LNCaP clone FGC (cell line): Measurements from ENCODE around the gene PROX2.

Experiments
- DNase-seq: peaks from one replicate; pipeline ENCODE4 v3.0.0-alpha.2; 2011; ENCODE audit warnings: low read depth
- H3K4me3 ChIP-seq: 2 replicates; pipeline ENCODE4 v1.5.1; 2011; ENCODE audit warnings: mild to moderate bottlenecking, low read depth, low read length, control low read depth
- TF ChIP-seq, protein P1 (sequence below): IDR thresholded peaks from 2 replicates; pipeline ENCODE4 v1.5.1; 2012; ENCODE audit warnings: mild to moderate bottlenecking; ENCODE audit not compliant: control insufficient read depth, insufficient read depth; ENCODE audit errors: extremely low read depth

PROX2 gene

DNA sequence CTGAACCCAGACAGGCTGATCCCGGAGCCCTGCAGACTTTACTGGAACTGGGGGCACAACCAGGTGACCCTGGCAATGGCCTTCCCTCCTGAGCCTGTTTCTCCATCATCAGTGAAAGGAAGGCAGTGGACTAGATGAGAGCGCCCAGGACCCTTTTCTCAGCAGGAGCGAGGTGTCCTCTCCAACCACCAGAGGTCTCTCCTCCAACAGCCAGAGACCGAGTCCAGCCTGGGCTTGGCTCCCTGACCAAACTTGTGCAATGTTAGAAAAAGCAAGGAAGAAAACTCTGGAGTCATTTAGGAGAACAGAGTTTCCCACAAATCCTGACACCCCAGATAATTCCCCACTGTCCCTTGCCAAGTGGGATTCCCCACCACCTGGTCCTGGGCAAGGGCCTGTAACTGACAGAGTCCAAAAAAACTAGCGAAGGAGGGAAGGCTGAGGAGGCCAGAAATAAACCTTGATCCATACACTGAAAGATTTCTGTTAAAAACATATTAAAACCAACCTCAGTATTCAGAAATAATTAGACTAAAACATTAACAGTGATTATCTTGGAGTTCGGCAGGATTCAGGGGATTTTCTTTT lies 38.1 kb upstream of the PROX2 start:
- DNase-seq, result peak; percentile 8
- TF ChIP-seq, protein P1, sequence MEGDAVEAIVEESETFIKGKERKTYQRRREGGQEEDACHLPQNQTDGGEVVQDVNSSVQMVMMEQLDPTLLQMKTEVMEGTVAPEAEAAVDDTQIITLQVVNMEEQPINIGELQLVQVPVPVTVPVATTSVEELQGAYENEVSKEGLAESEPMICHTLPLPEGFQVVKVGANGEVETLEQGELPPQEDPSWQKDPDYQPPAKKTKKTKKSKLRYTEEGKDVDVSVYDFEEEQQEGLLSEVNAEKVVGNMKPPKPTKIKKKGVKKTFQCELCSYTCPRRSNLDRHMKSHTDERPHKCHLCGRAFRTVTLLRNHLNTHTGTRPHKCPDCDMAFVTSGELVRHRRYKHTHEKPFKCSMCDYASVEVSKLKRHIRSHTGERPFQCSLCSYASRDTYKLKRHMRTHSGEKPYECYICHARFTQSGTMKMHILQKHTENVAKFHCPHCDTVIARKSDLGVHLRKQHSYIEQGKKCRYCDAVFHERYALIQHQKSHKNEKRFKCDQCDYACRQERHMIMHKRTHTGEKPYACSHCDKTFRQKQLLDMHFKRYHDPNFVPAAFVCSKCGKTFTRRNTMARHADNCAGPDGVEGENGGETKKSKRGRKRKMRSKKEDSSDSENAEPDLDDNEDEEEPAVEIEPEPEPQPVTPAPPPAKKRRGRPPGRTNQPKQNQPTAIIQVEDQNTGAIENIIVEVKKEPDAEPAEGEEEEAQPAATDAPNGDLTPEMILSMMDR, result peak; percentile 79
- no peak overlapping the region for H3K4me3 ChIP-seq

- H3K4me3 ChIP-seq, result no peak overlapping the region
- TF ChIP-seq, protein P1, result no peak
- no peak for DNase-seq
Observed at GRCh38 chr14:74913393-74913910, 37.5 kb upstream of the PROX2 start.

DNA sequence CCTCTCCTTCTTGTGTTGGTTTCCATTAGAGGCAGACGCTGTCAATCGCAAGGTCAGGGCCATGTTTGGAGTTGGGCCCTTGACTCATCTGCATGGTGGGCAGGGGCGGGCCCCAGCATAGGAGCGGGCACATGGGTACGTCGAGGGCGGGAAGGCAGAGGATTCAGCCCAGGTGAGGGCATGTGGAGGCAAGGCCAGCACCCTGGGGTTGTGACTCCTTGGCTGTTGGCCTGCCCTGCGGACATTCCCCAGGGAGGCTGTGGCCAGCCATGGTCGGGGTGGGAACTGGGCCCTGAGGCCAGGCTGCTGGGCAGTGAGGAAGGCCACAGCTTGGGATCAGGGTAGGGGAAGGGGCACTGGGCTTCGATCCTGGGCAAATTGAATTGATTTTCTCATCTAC lies 36.9 kb upstream of the PROX2 start:
- TF ChIP-seq, protein P1, result no peak
- no peak for DNase-seq
- H3K4me3 ChIP-seq, result no peak overlapping the region

DNA sequence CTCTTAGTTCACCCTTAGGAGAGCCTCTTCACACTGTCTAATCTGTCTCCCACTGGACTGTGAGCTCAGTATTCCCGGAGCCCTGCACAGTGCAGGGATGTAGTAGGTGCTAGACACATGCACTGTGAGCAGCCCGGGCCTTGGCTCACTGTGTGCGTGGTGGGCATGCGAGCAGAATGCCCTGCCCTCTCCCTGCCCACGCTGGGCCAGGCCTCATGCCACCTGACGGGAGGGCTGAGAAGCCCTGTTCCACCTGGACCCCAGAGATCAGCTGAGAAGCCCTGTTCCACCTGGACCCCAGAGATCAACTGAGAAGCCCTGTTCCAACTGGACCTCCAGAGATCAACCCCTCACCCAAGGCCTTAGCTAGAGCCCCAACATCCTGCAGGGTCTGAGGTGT lies 36.2 kb upstream of the PROX2 start:
- TF ChIP-seq, protein P1, result no peak
- DNase-seq, result no peak
- no peak overlapping the region for H3K4me3 ChIP-seq

DNA sequence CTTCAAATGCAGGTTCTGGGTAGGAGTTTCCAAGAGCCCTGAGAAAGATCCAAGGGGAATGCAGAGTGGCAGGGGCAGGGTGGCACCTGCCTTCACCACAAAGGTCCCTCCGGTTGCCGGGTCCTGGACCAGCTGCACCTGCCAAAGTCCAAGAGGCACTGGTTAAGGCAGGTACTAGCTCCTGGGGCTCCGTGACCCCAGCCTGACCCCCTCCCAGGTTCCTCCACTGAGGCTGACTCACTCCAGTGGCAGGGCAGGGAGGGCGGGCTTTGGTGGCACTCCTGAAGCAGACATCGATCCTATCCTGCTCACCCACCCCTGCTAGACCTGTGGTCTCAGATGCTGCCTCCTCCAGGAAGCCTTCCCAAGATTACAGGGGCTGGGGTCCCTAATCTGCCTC lies 35.8 kb upstream of the PROX2 start:
- no peak overlapping the region for H3K4me3 ChIP-seq
- TF ChIP-seq, protein P1, result no peak
- DNase-seq, result no peak

DNA sequence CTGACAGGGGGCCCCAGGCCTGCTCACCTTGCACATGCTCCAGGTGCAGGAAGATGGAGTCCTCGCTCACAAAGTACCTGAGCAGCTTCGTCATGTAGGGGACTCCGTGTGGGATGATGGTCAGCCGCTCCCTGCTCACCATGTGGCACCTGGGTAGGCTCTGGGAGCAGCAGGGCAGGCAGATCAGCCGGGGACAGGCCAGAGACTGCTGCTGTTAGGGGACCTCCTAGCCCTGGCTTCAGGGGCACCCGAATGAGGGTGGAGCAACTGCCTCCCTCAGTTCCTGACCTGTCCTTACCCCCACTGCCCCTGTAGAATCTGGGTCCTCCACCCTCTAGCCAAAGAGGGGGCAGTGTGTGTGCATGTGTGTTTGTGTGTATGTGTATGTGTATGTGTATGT lies 35.3 kb upstream of the PROX2 start:
- TF ChIP-seq, protein P1, result no peak
- DNase-seq, result no peak
- H3K4me3 ChIP-seq, result no peak overlapping the region

DNA sequence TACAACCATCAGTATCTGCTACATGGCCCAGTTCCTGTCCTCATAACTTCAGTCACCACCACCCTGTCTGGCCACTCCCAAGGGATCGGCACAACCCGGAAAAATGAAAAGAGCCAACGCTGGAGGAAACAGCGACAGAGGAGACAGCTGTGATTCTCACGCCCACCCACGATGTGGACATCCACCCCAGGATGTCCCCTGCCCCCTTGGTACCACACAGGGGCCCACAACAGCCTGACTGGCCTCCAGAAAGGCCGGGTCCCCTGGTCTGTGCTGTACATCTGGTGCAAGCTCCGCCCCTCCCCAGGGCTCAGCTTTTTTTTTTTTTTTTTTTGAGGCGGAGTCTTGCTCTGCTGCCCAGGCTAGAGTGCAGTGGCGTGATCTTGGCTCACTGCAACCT lies 34.6 kb upstream of the PROX2 start:
- no peak for DNase-seq
- TF ChIP-seq, protein P1, result no peak
- no peak overlapping the region for H3K4me3 ChIP-seq
